ENCODE measurements around the gene MYO1E.

MYO1E gene

DNA sequence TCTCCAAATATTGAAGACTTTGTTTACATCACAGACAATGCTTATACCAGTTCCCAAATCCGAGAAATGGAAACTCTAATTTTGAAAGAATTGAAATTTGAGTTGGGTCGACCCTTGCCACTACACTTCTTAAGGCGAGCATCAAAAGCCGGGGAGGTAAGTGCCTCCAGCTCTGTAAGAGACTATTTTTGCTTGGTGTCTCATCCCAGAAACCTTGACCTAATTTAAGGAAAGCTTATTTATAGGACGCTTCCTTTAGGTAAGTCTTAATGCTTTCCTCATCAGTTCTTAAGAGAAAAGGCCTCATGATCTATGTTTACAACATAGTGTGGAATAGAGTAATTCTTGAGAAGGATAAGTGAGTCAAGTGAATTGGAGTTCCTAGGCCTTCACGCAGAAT is 255.9 kb downstream of the MYO1E start:
- no peak for DNase-seq

DNA sequence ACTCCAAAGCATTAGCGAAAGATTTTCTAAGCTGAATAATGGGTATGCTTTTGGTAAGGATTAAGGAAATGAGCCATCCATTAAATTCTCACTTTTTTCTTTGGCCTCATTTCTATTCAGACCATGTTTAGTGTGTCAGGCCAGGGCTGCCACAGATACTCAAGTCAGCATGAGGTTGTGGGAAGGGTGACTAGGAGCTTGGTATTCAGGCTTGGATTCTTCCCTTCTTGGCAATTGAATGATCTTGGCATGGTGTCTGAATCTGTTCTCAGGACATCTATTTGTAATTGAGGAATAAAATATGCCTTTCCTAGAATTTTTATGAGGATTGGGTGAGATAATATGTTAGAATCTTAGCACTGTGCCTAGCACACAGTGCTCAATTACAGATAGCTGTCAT is 256.5 kb downstream of the MYO1E start:
- DNase-seq, result no peak

DNA sequence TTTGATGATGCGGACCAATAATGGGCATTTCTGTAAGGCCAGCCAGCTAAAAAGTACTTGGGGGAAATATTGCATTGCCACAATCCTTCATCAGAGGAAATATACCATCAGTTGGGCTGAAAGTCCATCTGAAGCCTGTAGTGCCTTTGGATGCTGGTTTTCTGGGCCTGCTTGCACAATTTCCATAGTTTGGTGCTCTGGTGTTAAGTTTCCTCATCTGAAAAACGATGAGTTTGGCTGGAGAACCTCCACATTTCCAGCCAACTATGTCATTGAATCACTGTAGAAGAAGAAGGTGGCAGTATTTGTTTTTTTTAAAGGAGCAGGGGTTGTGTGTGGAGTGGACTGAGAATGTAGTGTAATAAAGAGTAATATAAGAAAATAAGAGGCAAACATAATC is 257.6 kb downstream of the MYO1E start:
- DNase-seq, result no peak

DNA sequence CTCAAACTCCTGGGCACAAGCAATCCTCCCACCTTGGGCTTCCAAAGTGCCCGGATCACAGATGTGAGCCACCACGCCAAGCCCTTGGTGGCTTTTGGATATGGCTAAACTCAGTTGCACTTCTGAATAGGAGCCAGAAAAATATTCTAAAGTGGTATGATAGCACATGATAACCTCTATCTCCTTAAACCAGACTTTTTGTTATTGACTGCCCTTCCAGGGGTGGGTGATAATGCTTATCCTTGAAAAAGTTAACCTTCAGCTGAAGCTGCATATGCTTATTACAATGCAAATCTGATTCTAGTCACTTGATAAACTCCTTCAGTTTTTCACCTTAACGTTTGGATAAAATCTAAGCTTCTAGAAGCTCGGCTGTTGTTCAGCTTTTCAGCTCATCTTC is 261.4 kb downstream of the MYO1E start:
- no peak for DNase-seq

DNA sequence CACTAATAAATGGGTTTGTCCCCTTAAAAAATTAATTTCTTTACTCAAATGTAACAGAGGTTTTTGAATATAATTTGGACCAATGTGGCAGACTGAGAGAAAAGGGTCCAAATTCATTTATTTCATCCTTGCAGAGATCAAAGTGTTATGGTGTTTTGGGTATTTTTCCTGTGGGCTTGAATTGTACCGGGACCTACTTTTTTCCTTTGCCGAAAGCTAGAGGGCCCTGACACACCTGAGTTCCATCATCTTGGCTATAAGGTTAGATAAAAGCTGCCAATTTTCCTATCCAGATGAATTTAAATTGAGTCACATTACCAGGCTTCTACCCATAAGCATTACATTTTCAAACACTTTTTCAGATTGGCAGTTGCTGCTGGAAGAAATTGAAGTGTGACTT is 266.8 kb downstream of the MYO1E start:
- no peak for DNase-seq

DNA sequence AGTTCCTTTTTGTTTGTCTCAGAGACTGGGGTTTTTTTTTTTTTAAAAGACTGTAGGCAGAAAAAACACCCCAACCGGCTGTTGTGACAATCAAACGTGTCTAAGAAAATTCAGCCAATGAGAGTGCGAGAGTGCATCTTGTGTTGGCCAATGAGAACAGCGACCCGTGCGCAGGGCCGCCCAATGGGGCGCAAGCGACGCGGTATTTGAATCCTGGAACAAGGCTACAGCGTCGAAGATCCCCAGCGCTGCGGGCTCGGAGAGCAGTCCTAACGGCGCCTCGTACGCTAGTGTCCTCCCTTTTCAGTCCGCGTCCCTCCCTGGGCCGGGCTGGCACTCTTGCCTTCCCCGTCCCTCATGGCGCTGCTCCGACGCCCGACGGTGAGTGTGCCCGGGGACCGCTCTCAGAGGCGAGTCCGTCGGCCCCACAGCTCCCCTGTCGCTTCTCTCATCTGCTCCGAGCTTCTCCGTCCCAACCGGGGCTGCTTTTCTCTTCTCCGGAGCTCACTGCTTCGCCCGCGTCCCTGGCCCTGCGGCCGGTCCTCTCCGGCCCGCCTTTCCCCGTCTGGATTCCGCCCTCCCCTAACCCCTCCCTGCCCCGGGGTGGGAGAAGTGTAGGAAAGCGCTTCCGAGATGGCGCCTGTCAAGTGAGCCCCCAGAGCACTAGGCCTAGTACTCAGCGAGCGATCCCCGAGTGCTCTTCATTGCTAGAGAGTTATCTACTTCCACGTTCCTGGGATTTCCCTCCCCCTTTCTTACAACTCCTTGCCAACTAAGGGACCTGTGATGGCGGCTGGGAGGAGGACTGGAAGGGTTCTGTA is 267.5 kb downstream of the MYO1E start, which contains the start of gene CCNB2:
CCNB2 (plus strand) TSS at position 235 of the 821 bp plus-strand sequence; CDS start at position 358, 123 bp downstream.
- peak; percentile 97 for DNase-seq

DNA sequence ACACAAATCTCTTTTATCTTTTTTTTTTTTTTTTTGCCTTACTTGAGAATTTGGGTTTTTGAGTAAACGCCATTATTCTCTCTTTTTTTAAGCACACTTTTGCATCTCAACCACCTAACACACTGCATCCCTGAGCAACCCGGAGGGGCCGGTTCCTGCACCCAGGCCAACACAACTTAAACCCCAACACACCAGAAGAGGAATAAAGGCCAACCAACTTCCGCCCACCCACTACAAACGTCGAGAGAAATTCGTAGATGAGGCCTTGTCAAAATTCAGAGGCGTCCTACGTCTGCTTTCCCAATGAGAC is 268.1 kb downstream of the MYO1E start:
- DNase-seq, result no peak

DNA sequence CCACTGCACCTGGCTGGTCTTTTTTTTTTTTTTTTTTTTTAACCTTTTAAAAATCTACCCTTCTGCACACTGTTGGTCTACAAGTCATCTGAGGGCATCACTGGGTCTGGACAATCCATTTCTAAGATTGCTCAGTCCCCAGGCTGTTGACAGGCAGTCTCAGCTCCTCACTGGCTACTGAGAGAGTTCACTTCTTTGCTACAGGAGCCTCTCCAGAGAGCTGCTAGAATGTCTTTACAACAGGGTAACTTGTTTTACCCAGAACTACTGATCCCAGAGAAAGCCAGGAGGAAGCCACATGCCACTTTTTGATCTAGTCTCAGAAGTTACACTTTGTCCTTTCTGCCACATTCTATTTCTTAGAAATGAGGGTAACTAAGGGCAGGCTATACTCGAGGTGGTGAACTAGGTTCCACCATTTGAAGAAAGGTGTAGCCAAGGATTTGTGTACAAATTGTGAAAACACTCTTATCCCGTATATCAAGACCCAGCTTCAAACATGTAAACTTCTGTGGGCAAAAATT is 273.4 kb downstream of the MYO1E start:
- no peak for DNase-seq

DNA sequence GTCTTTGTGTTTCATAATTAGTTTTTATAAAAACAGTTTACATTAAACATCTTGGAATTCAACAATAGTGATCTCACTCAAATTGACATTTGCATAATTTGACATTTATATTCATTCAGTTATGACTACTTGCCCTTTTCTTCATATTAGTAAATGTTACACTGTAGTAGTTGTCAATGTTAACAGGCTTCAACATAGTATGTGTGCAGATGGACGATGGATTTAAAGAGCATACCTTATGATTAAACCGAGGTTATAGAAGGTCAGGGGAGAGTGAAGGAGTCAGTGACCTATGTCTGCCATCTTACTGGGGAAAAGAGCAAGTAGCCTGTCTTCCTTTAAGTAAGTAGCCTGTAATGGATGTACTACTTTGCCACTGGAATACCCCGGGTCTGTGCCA is 276.2 kb downstream of the MYO1E start:
- no peak for DNase-seq

DNA sequence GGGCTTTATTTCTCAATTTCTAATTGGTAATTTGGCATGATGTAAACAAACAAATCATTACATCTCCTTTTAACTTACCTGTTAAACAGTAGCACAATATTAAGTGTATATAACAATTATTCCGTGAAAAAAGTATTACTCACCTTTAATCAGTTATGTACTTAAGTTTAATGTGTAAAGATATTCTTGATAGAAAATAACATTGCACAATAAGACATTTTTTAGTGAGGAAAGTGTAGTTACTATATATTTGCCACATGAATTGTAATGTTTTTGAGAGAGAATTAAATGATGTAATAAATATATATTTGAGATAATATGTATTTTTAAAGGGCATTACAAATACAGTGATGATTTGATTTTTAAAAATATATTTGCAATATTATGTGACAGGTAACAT is 278.6 kb downstream of the MYO1E start:
- DNase-seq, result no peak

DNA sequence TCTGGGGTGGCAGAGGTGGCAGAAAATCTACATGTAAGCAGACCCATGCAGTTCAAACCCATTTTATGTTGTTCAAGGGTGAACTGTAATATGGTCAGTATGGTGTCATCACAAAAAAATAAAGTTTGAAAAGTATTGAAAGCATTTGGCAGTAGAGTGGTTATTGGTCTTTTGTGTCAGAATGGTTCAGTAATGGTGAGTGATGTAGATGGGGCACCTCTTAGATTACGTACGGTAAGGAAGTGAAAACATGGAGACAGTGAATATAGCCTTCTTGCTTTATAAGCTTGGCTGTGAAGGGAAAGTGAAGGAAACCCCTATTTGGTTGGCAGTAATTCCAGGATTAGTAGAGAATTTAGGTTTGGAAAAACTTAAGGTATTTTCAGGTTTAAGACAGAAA is 284.9 kb downstream of the MYO1E start:
- DNase-seq, result no peak
